Glutamatergic neuron (in vitro differentiated cells): ENCODE results near the gene PEX5L. TPM values are rescaled to one million over a fixed set of nuclear protein-coding genes. Genes with fewer than 3 reads are reported as not detected.

Experiments used
- DNase-seq: peaks from one replicate; pipeline ENCODE4 v3.0.0; 2022
- H3K27ac Mint-ChIP-seq: one replicate; pipeline ENCODE4 v1.8.0; 2020; ENCODE audit warnings: mild to moderate bottlenecking, mixed read lengths, inconsistent platforms; ENCODE audit not compliant: unreplicated experiment
- H3K27me3 Mint-ChIP-seq: one replicate; pipeline ENCODE4 v1.8.0; 2020; ENCODE audit warnings: mild to moderate bottlenecking, moderate library complexity, mixed read lengths, inconsistent platforms; ENCODE audit not compliant: unreplicated experiment
- H3K36me3 Mint-ChIP-seq: one replicate; pipeline ENCODE4 v1.8.0; 2020; ENCODE audit warnings: mild to moderate bottlenecking, mixed read lengths, inconsistent platforms; ENCODE audit not compliant: unreplicated experiment
- H3K4me1 Mint-ChIP-seq: one replicate; pipeline ENCODE4 v1.8.0; 2020; ENCODE audit warnings: mild to moderate bottlenecking, low read depth, mixed read lengths, inconsistent platforms; ENCODE audit not compliant: unreplicated experiment
- H3K4me3 Mint-ChIP-seq: one replicate; pipeline ENCODE4 v1.8.0; 2020; ENCODE audit warnings: mild to moderate bottlenecking, mixed read lengths, inconsistent platforms; ENCODE audit not compliant: unreplicated experiment
- H3K9me3 Mint-ChIP-seq: one replicate; pipeline ENCODE4 v1.8.0; 2020; ENCODE audit warnings: mild to moderate bottlenecking, moderate library complexity, mixed read lengths, inconsistent platforms; ENCODE audit not compliant: unreplicated experiment
- CTCF ChIP-seq: fragments of 200-600 bp; sonication (generic); IDR thresholded peaks from one replicate; pipeline ENCODE4 v1.5.0; 2021; ENCODE audit not compliant: partially characterized antibody, unreplicated experiment
- total RNA-seq: library from RNA; stranded (reverse); fragmentation: NEBNext Ultra II Directional; extraction: Animal tissue kit (Norgen Biotek cat#: 25700); gene quantifications from one replicate; pipeline ENCODE4 v1.2.1, GENCODE V29; 2021; ENCODE audit not compliant: unreplicated experiment

PEX5L gene
- total RNA-seq, 1 donor from 2014 or later, result 41.0 TPM

- Mint-ChIP-seq H3K4me3 (no peak overlapping the region), H3K36me3 (no peaks in the 10 kb centered on the region), H3K27ac (no peak overlapping the region), H3K4me1 (no peaks in the 10 kb centered on the region), H3K9me3 (no peaks in the 10 kb centered on the region), H3K27me3 (no peaks in the 10 kb centered on the region)
- no peak for DNase-seq
- TF ChIP-seq CTCF, result no peak
These were observed 36.8 kb upstream of the PEX5L start for GRCh38 chr3:180073561-180073960.

- H3K36me3 Mint-ChIP-seq, result no peaks in the 10 kb centered on the region
- no peak for TF ChIP-seq CTCF
These were observed 36.0 kb upstream of the PEX5L start for GRCh38 chr3:180072786-180073185.

GRCh38 chr3:180070925-180071324 lies 34.2 kb upstream of the PEX5L start:
- no peak overlapping the region for H3K27ac Mint-ChIP-seq

More at GRCh38 chr3:180072786-180073185, 36.0 kb upstream of the PEX5L start:
- DNase-seq, result no peak
- no peak overlapping the region for H3K4me3 Mint-ChIP-seq
- no peaks in the 10 kb centered on the region for H3K27me3 Mint-ChIP-seq
- no peaks in the 10 kb centered on the region for H3K9me3 Mint-ChIP-seq
- H3K4me1 Mint-ChIP-seq, result no peaks in the 10 kb centered on the region
- no peak overlapping the region for H3K27ac Mint-ChIP-seq

GRCh38 chr3:180068023-180068422 lies 31.3 kb upstream of the PEX5L start:
- Mint-ChIP-seq H3K4me3 (no peak overlapping the region), H3K36me3 (no peaks in the 10 kb centered on the region), H3K4me1 (no peaks in the 10 kb centered on the region), H3K27me3 (no peaks in the 10 kb centered on the region), H3K27ac (no peak overlapping the region), H3K9me3 (no peaks in the 10 kb centered on the region)
- TF ChIP-seq CTCF, result no peak
- no peak for DNase-seq

More at GRCh38 chr3:180070925-180071324, 34.2 kb upstream of the PEX5L start:
- H3K4me3 Mint-ChIP-seq, result no peak overlapping the region
- no peak for TF ChIP-seq CTCF
- no peaks in the 10 kb centered on the region for H3K27me3 Mint-ChIP-seq
- H3K36me3 Mint-ChIP-seq, result no peaks in the 10 kb centered on the region
- H3K9me3 Mint-ChIP-seq, result no peaks in the 10 kb centered on the region
- no peak for DNase-seq
- no peaks in the 10 kb centered on the region for H3K4me1 Mint-ChIP-seq

GRCh38 chr3:180066598-180066997 lies 29.9 kb upstream of the PEX5L start:
- H3K36me3 Mint-ChIP-seq, result no peaks in the 10 kb centered on the region
- no peak for TF ChIP-seq CTCF
- H3K4me3 Mint-ChIP-seq, result no peak overlapping the region
- DNase-seq, result no peak
- H3K27me3 Mint-ChIP-seq, result no peaks in the 10 kb centered on the region
- H3K4me1 Mint-ChIP-seq, result no peaks in the 10 kb centered on the region
- no peak overlapping the region for H3K27ac Mint-ChIP-seq
- no peaks in the 10 kb centered on the region for H3K9me3 Mint-ChIP-seq
